A549 treated with CpdA at 1 μM for 4 hours (cell line): ENCODE results near the gene SLC2A4. TPM values are rescaled to one million over a fixed set of nuclear protein-coding genes. Genes with fewer than 3 reads are reported as not detected.

Experiments used
- total RNA-seq: library from RNA; stranded (reverse); fragments of 200-300 nt; extraction: Qiagen RNA extraction; gene quantifications from 5 replicates; pipeline ENCODE4 v1.2.3, GENCODE V29; 2022; ENCODE audit warnings: low read depth

The SLC2A4 gene
- 0.13 to 0.29 TPM (median 0.24 TPM) in 5 replicates for total RNA-seq

GRCh38 chr17:7281074-7281952 lies at the start of gene SLC2A4:
Gene SLC2A4, plus strand, starts transcription at chr17:7281718. Its CDS starts 217 bp downstream, at chr17:7281935.

GRCh38 chr17:7234083-7234951 lies 47.2 kb upstream of the SLC2A4 start, which contains the start of gene DVL2:
Gene DVL2, minus strand, starts transcription at chr17:7234517. Its CDS starts 255 bp downstream, at chr17:7234262.

GRCh38 chr17:7239091-7240027 lies 42.2 kb upstream of the SLC2A4 start, which contains the start of gene PHF23:
Gene PHF23, minus strand, starts transcription at chr17:7239457. Its CDS starts 178 bp downstream, at chr17:7239279.

GRCh38 chr17:7241783-7242716 lies 39.5 kb upstream of the SLC2A4 start, which contains the start of gene GABARAP:
Gene GABARAP, minus strand, starts transcription at chr17:7242449. Its CDS starts 119 bp downstream, at chr17:7242330.

GRCh38 chr17:7251661-7252175 lies 29.8 kb upstream of the SLC2A4 start, which contains the start of gene CTDNEP1:
Gene CTDNEP1, minus strand, starts transcription at chr17:7251734. Its CDS starts 438 bp downstream, at chr17:7251296.

GRCh38 chr17:7252176-7253043 lies 29.1 kb upstream of the SLC2A4 start, which contains the start of gene ELP5:
Gene ELP5, plus strand, starts transcription at chr17:7252215. Its CDS starts 336 bp downstream, at chr17:7252551.

GRCh38 chr17:7262192-7262934 lies 19.2 kb upstream of the SLC2A4 start, which contains the start of gene CLDN7:
Gene CLDN7, minus strand, starts transcription at chr17:7262478. Its CDS starts 435 bp downstream, at chr17:7262043.

GRCh38 chr17:7294614-7295153 lies 13.2 kb downstream of the SLC2A4 start, which contains the start of gene YBX2:
Gene YBX2, minus strand, starts transcription at chr17:7294639. Its CDS starts 139 bp downstream, at chr17:7294500.

GRCh38 chr17:7306911-7307685 lies 25.6 kb downstream of the SLC2A4 start, which contains the start of gene EIF5A:
Gene EIF5A, plus strand, starts transcription at chr17:7307628. Its CDS starts 2,008 bp downstream, at chr17:7309636.

GRCh38 chr17:7314719-7315569 lies 33.4 kb downstream of the SLC2A4 start, which contains the start of gene GPS2:
Gene GPS2, minus strand, starts transcription at chr17:7315360. Its CDS starts 308 bp downstream, at chr17:7315052.

GRCh38 chr17:7328840-7329373 lies 47.4 kb downstream of the SLC2A4 start, which contains the start of gene NEURL4:
Gene NEURL4, minus strand, starts transcription at chr17:7329335. Its CDS starts 23 bp downstream, at chr17:7329312.

GRCh38 chr17:7336240-7337175 lies 55.0 kb downstream of the SLC2A4 start, which contains the start of gene ACAP1:
Gene ACAP1, plus strand, starts transcription at chr17:7336529. Its CDS starts 206 bp downstream, at chr17:7336735.

